Memory B cell (primary cell): Measurements from ENCODE around the gene MORN3.
A peak's percentile ranks its signal among the peaks of the same experiment; 100 is the strongest.
"Not testable (repeated sequence)": the region's sequence is repeated elsewhere in the genome, so short reads cannot be mapped to it uniquely, and the experiment has no call there.

ENCODE experiments used
- ATAC-seq: fragments of 150-1000 bp; cut with Tn5 transposase; 2 replicates; pipeline ENCODE4 v1.10.0; 2021; ENCODE audit warnings: low read depth, mild to moderate bottlenecking, moderate library complexity
- DNase-seq, 2 donors: peaks; one replicate each; pipeline ENCODE4 v3.0.0; 2022; ENCODE audit warnings: low spot score in 2 of 2
- H3K27ac Mint-ChIP-seq: one replicate; pipeline ENCODE4 v1.8.0; 2022; ENCODE audit warnings: mild to moderate bottlenecking, moderate library complexity, mixed read lengths
- H3K27me3 Mint-ChIP-seq: one replicate; pipeline ENCODE4 v1.8.0; 2022; ENCODE audit warnings: mixed read lengths
- H3K36me3 Mint-ChIP-seq: one replicate; pipeline ENCODE4 v1.8.0; 2022; ENCODE audit warnings: mild to moderate bottlenecking, mixed read lengths
- H3K4me1 Mint-ChIP-seq: one replicate; pipeline ENCODE4 v1.8.0; 2022; ENCODE audit warnings: mixed read lengths
- H3K4me3 Mint-ChIP-seq: one replicate; pipeline ENCODE4 v1.8.0; 2022; ENCODE audit warnings: mild to moderate bottlenecking, moderate library complexity, mixed read lengths
- H3K9me3 Mint-ChIP-seq: one replicate; pipeline ENCODE4 v1.8.0; 2022; ENCODE audit warnings: mixed read lengths

MORN3 gene

DNA sequence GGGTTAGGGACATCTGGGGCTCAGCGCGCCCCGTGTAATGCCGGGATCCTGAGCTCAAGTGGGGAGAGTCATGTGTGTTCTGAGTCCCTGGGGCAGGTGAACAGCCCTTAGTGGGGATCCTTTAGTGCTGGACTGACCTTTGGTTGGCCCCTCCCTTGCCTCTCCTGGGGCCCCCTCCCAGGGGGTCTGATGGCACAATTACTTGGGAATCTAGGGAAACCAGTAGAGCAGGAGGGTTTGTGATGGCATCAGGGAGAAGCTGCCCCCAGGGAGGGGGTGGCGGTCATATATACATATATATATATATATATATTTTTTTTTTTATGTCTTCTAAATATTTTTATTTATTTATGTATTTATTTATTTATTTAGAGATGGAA is at the start of gene MORN3:
TSS of gene MORN3 (minus strand) at position 134 of the 380 bp plus-strand sequence. CDS start 171 bp downstream, outside the sequence.
- H3K4me1 Mint-ChIP-seq, result peaks cover 30% of the 10 kb centered on the region
- peak within 1 kb of the TSS; percentile 28 for H3K27ac Mint-ChIP-seq

GRCh38 chr12:121718653-121719239 is 49.3 kb upstream of the MORN3 start:
- peaks cover 2% of the 10 kb centered on the region for H3K36me3 Mint-ChIP-seq
- H3K4me1 Mint-ChIP-seq, result peaks cover 5% of the 10 kb centered on the region
- ATAC-seq, result no peak
- no peaks in the 10 kb centered on the region for H3K27me3 Mint-ChIP-seq
- H3K9me3 Mint-ChIP-seq, result no peaks in the 10 kb centered on the region
- no peak for DNase-seq
- H3K4me3 Mint-ChIP-seq, result no peak overlapping the region
- no peak overlapping the region for H3K27ac Mint-ChIP-seq

More for the DNA sequence above, at the start of gene MORN3:
- H3K4me3 Mint-ChIP-seq, result no peak within 1 kb of the TSS
- H3K9me3 Mint-ChIP-seq, result no peaks in the 10 kb centered on the region
- no peak for DNase-seq
- peaks cover 6% of the 10 kb centered on the region for H3K36me3 Mint-ChIP-seq
- ATAC-seq, result no peak
- no peaks in the 10 kb centered on the region for H3K27me3 Mint-ChIP-seq

- DNase-seq (no peak), ATAC-seq (no peak)
- Mint-ChIP-seq H3K27me3 (no peaks in the 10 kb centered on the region), H3K4me1 (peaks cover 10% of the 10 kb centered on the region), H3K27ac (no peak overlapping the region), H3K4me3 (no peak overlapping the region), H3K36me3 (peaks cover 2% of the 10 kb centered on the region), H3K9me3 (no peaks in the 10 kb centered on the region)
Observed at GRCh38 chr12:121717041-121717699, 47.7 kb upstream of the MORN3 start.

DNA sequence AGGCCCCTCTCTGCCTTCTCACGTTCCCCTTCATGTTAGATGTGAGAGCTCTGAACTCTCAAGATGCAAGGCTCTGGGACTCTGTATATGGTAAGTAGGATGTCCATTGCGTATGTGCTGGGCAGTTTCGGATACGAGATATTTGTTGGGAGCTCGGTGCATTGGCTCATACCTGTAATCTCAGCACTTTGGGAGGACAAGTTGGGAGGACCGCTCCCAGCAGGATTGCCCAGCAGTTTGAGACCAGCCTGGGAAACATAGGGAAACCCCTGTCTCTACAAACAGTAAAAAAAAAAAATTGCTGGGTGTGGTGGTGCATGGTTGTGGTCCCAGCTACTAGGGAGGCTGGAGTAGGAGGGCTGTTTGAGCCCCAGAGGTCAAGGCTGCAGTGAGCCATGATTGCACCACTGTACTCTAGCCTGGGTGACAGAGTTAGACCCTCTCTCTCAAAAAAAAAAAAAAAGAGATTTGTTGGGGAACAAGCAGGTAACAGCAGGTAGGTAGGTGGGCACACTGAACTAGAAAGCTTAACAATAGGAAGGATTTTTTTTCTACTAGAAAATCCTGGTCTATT is 46.5 kb upstream of the MORN3 start:
- peaks cover 2% of the 10 kb centered on the region for H3K36me3 Mint-ChIP-seq
- DNase-seq (no peak), ATAC-seq (no peak)
- no peaks in the 10 kb centered on the region for H3K9me3 Mint-ChIP-seq
- no peak overlapping the region for H3K4me3 Mint-ChIP-seq
- no peak overlapping the region for H3K27ac Mint-ChIP-seq
- no peaks in the 10 kb centered on the region for H3K27me3 Mint-ChIP-seq
- H3K4me1 Mint-ChIP-seq, result peaks cover 13% of the 10 kb centered on the region

- ATAC-seq, H3K4me3 Mint-ChIP-seq, DNase-seq, H3K36me3 Mint-ChIP-seq, H3K9me3 Mint-ChIP-seq, H3K27ac Mint-ChIP-seq, H3K27me3 Mint-ChIP-seq: not testable (repeated sequence)
- peaks cover 13% of the 10 kb centered on the region for H3K4me1 Mint-ChIP-seq
Observed at GRCh38 chr12:121715055-121715454, 45.6 kb upstream of the MORN3 start.

DNA sequence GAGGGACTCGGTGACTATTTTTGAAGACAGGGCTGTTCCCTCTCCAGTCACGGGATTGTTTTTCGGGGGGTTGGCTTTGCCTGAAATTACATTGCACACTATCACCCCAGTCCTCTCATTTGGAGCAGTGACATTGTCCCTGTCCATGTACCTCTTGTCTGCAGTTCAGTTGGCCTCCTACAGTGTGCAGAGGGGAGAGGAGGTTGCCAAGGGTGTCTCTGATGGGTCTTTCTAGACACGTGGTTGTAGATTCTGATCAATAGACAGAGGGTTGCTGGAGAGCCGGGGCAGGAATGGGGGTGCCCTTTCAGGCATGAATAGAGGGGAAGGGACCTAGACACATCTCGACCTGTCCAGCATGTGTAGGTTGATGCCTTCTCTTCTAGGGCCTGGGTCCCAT is 44.3 kb upstream of the MORN3 start:
- H3K4me1 Mint-ChIP-seq, result peaks cover 19% of the 10 kb centered on the region
- DNase-seq (peak in 1 of 2 donors; percentile 15), ATAC-seq (no peak)
- peaks cover 2% of the 10 kb centered on the region for H3K36me3 Mint-ChIP-seq
- no peaks in the 10 kb centered on the region for H3K27me3 Mint-ChIP-seq
- no peaks in the 10 kb centered on the region for H3K9me3 Mint-ChIP-seq
- H3K4me3 Mint-ChIP-seq, result peak overlapping the region; percentile 85
- H3K27ac Mint-ChIP-seq, result no peak overlapping the region

DNA sequence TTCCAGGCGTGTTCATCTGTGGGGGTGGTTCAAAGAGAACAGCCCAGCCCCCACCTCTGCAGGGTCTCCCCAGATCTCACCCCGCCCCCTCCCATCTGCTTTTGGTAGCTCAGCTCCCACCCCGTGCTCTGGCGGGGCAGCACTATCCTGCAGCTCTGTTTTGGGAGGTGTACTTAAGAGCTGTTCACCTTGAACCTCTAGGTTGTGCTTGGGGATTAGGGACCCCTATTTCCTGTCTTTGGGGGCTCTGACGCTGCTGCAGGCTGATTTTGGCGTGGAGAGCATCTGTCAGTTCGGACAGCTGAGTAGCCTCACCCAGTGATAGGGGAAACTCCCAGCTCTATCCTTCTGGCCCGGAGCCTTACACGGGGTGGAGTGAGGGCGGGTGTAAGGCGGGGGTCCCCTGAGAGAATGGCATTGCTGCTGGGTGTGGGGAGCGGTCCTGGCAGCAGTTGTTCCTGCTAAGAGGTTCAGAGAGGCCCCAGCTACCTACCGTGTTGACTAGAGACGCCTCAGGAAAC is 43.9 kb upstream of the MORN3 start:
- no peak for ATAC-seq
- H3K9me3 Mint-ChIP-seq, result no peaks in the 10 kb centered on the region
- H3K36me3 Mint-ChIP-seq, result peaks cover 2% of the 10 kb centered on the region
- H3K4me3 Mint-ChIP-seq, result peak overlapping the region; percentile 85
- H3K27ac Mint-ChIP-seq, result peak overlapping the region; percentile 24
- H3K27me3 Mint-ChIP-seq, result no peaks in the 10 kb centered on the region
- DNase-seq, result no peak
- H3K4me1 Mint-ChIP-seq, result peaks cover 19% of the 10 kb centered on the region

DNA sequence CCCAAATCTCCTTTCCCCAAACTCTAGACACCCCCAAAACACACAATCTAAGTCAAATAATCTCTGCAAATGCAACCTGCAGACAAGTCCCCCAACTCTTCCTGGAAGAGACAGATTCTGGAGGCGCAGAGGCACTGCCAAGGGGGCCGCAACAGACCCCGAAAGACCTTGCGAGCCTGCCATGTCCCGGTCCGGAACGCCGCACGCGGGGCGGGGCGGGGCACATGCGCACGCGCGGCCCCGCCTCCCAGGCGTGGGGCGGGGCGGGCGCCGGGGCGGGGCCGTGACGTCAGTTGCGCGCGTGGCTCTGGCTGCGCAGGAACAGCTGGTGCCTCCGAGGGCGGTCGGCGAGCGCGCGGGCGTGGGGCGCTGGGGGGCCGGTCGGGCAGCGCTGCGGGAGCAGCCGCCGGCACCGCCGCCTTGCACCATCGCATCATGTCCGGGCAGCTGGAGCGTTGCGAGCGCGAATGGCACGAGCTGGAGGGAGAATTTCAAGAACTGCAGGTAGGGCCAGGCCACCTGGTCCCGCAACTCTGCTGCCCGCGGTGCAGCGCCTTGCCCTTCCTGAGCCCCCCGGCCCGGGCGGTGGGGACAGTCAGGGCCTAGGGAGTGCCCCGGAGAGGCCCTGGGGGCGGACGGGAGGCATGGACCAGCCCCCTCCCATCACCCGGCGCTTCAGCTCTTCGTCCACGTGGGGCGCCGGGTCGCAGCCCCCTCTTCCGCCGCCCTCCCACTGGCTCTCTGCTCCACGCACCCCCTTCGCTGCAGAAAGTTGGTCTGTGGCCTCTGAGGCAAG is 43.2 kb upstream of the MORN3 start, which contains the start of gene TMEM120B:
TSS of gene TMEM120B (plus strand) at position 292 of the 796 bp plus-strand sequence. CDS start at position 436, 144 bp downstream.
- peak within 1 kb of the TSS; percentile 85 for H3K4me3 Mint-ChIP-seq
- ATAC-seq (peak; percentile 91), DNase-seq (peak; percentile 83 to 87)
- no peaks in the 10 kb centered on the region for H3K9me3 Mint-ChIP-seq
- no peaks in the 10 kb centered on the region for H3K27me3 Mint-ChIP-seq
- H3K36me3 Mint-ChIP-seq, result peaks cover 2% of the 10 kb centered on the region
- H3K4me1 Mint-ChIP-seq, result peaks cover 19% of the 10 kb centered on the region
- H3K27ac Mint-ChIP-seq, result peak within 1 kb of the TSS; percentile 92

DNA sequence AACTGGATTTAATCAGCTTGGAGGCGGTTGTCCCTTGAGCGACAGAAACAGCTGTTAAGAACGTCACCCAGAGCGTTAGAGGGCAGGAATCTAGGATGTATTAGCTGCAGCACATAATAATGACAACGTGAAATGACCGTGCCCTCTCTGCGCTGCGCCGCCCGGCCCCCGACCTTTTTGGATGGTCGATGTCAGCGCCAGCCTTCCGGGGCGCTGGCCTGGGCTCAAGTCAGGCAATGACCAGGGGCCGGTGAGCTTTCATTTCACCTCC is 42.7 kb upstream of the MORN3 start:
- Mint-ChIP-seq H3K4me1 (peaks cover 19% of the 10 kb centered on the region), H3K4me3 (peak overlapping the region; percentile 85), H3K36me3 (peaks cover 2% of the 10 kb centered on the region), H3K27me3 (no peaks in the 10 kb centered on the region), H3K27ac (peak overlapping the region; percentile 92), H3K9me3 (no peaks in the 10 kb centered on the region)
- peak; percentile 11 to 20 for DNase-seq
- ATAC-seq, result peak; percentile 21

- Mint-ChIP-seq H3K4me3 (peak overlapping the region; percentile 85), H3K36me3 (peaks cover 2% of the 10 kb centered on the region), H3K9me3 (no peaks in the 10 kb centered on the region), H3K4me1 (peaks cover 19% of the 10 kb centered on the region), H3K27me3 (no peaks in the 10 kb centered on the region), H3K27ac (peak overlapping the region; percentile 92)
- ATAC-seq, result no peak
- no peak for DNase-seq
Observed at GRCh38 chr12:121711361-121712189, 42.1 kb upstream of the MORN3 start.

- ATAC-seq (no peak), DNase-seq (no peak)
- Mint-ChIP-seq H3K4me1 (peaks cover 17% of the 10 kb centered on the region), H3K27ac (no peak overlapping the region), H3K9me3 (peaks cover 5% of the 10 kb centered on the region), H3K36me3 (no peaks in the 10 kb centered on the region), H3K27me3 (no peaks in the 10 kb centered on the region), H3K4me3 (no peak overlapping the region)
Observed at GRCh38 chr12:121709478-121709961, 40.1 kb upstream of the MORN3 start.

DNA sequence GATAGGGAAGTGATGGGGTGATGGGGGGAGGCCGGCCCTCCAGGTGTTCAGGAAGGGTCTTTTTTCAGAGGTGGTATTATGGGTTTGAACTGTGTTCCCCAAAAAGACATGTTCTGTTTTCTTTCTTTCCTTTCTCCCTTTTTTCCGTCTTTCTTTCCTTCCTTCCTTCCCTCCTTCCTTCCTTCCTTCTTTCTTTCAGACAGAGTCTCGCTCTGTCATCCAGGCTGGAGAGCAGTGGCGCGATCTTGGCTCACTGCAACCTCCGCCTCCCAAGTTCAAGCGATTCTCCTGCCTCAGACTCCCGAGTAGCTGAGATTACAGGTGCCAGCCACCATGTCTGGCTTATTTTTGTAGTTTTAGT is 39.6 kb upstream of the MORN3 start:
- not testable (repeated sequence) for H3K27me3 Mint-ChIP-seq, H3K9me3 Mint-ChIP-seq, H3K27ac Mint-ChIP-seq, DNase-seq, ATAC-seq, H3K36me3 Mint-ChIP-seq
- peak overlapping the region; percentile 55 for H3K4me3 Mint-ChIP-seq
- H3K4me1 Mint-ChIP-seq, result peaks cover 17% of the 10 kb centered on the region

DNA sequence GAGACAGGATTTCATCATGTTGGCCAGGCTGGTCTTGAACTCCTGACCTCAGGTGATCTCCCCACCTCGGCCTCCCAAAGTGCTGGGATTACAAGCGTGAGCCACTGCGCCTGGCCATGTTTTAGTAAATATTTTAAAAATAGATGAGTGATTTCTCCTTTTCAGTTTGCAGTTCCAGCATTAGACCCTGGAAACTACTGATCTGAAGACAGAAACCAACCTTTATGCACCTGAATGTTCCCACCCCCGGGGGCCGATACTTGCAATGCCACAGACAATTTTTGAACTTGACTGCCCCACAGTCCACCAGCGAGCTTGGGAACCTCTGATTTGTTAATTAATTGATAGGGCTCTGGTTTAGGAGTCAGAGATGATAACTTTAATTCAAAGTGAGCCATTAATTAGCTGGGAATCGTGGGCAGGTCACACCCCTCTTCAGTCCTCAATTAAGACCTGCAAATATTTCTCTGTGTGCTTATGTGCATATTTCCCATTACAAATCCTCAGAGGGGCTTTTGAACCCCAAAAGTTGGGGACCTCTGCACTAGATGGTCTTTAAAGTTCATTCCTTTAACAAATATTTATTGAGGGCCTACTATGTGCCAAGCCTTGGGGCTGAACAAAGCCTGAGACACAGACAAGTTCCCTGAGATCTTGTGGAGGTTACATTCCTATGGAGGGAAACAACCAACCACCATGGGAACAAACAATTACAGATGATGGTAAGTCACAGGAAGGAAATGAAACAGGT is 39.0 kb upstream of the MORN3 start:
- H3K36me3 Mint-ChIP-seq, result no peaks in the 10 kb centered on the region
- no peaks in the 10 kb centered on the region for H3K27me3 Mint-ChIP-seq
- ATAC-seq (no peak), DNase-seq (no peak)
- peaks cover 5% of the 10 kb centered on the region for H3K9me3 Mint-ChIP-seq
- no peak overlapping the region for H3K4me3 Mint-ChIP-seq
- no peak overlapping the region for H3K27ac Mint-ChIP-seq
- H3K4me1 Mint-ChIP-seq, result peaks cover 12% of the 10 kb centered on the region
